Measurements from ENCODE around the gene PDS5B. TPM values are rescaled to one million over a fixed set of nuclear protein-coding genes. Genes with fewer than 3 reads are reported as not detected.

PDS5B gene
- total and polyA plus RNA-seq, 10 of the 15 experiments (the other 5 are each of a cell fraction or from before 2014, with no cell fraction given): 15.4 to 55.3 (median 30.7) TPM

- TF ChIP-seq HSF1 (IDR thresholded peaks at IDR 0.05; ENCODE audit: low read depth, low read length): no peak
- no peak for TF ChIP-seq JUNB (IDR thresholded peaks at IDR 0.05)
- TF ChIP-seq CHD1 (IDR thresholded peaks at IDR 0.05; ENCODE audit: low read depth, low read length): no peak
- TF ChIP-seq RAD21 (IDR thresholded peaks at IDR 0.05; ENCODE audit: insufficient read depth, low read depth, low read length): no peak
- TF ChIP-seq TCF3 (IDR thresholded peaks at IDR 0.05; ENCODE audit: borderline replicate concordance, insufficient read depth, low read depth, low read length): no peak
Observed at GRCh38 chr13:32657309-32657708, 71.1 kb downstream of the PDS5B start (continued).

GRCh38 chr13:32659736-32660135 is 73.5 kb downstream of the PDS5B start:
- no TSS peak for BruUV-seq (replicated peaks)
- CTCF ChIA-PET: interaction anchor here (0.8 to 9.4 kb wide), 6 partner anchors 9 to 79 kb away, joined by 3 to 90 read pairs (median 6); no protein-coding TSS in a partner anchor
- 33% methylated on average over 1 of the region's 1 CpG for WGBS (ENCODE audit: insufficient coverage, insufficient replicate concordance, low lambda C conversion rate, missing lambda C conversion rate)

More at GRCh38 chr13:32659736-32660135, 73.5 kb downstream of the PDS5B start:
- Histone ChIP-seq H2AFZ (ENCODE audit: control insufficient read depth, low read depth, low read length) (no peak overlapping the region), H3K4me2 (ENCODE audit: control insufficient read depth, insufficient read depth) (no peak overlapping the region), H3K27me3 (replicated peaks in 1 of 2; ENCODE audit: control insufficient read depth in 2 of 2, insufficient read depth in 2 of 2, low read length in 1 of 2) (no peaks in the 10 kb centered on the region), H3K9me3 (replicated peaks; ENCODE audit: control insufficient read depth, insufficient read depth, low read length) (peaks cover 4% of the 10 kb centered on the region), H3K27ac (ENCODE audit: control insufficient read depth, insufficient read depth) (no peak overlapping the region), H4K20me1 (ENCODE audit: control insufficient read depth, insufficient read depth) (no peaks in the 10 kb centered on the region), H3K79me2 (ENCODE audit: control insufficient read depth, insufficient read depth, low read length) (peaks cover 21% of the 10 kb centered on the region), H3K9ac (ENCODE audit: control insufficient read depth, insufficient read depth, low read length) (no peak overlapping the region), H3K4me3 (no peak overlapping the region), H3K36me3 (ENCODE audit: control insufficient read depth in 2 of 2, insufficient read depth in 2 of 2, low read length in 1 of 2) (peaks cover 5% of the 10 kb centered on the region in 2 experiments; a peak in 3 of 4 replicates), H3K4me1 (ENCODE audit: control insufficient read depth, insufficient read depth, low read length) (no peaks in the 10 kb centered on the region)
- TF ChIP-seq SPI1 (IDR thresholded peaks at IDR 0.05; ENCODE audit: borderline replicate concordance, insufficient read depth, low read depth, low read length): no peak
- no peak for TF ChIP-seq RELA (IDR thresholded peaks at IDR 0.05; ENCODE audit: borderline replicate concordance, partially characterized antibody)
- TF ChIP-seq CHD2 (IDR thresholded peaks at IDR 0.05; ENCODE audit: borderline replicate concordance, low read depth, low read length): no peak
- TF ChIP-seq YBX1 (IDR thresholded peaks at IDR 0.05): no peak
- no peak for TF ChIP-seq NFYA (IDR thresholded peaks at IDR 0.05; ENCODE audit: borderline replicate concordance, low read depth, low read length)
- TF ChIP-seq ELK1 (IDR thresholded peaks at IDR 0.05; ENCODE audit: low read depth, low read length): no peak
- TF ChIP-seq YY1 (IDR thresholded peaks at IDR 0.05; ENCODE audit: low read depth, low read length): no peak
- no peak for TF ChIP-seq ZBTB4 (CRISPR knock-in tag; IDR thresholded peaks at IDR 0.05)
- TF ChIP-seq ZBED1 (IDR thresholded peaks at IDR 0.05; ENCODE audit: borderline replicate concordance): no peak
- TF ChIP-seq USF2 (IDR thresholded peaks at IDR 0.05; ENCODE audit: borderline replicate concordance, low read depth, low read length): no peak
- TF ChIP-seq RCOR1 (conservative IDR thresholded peaks at IDR 0.05; ENCODE audit: low read depth, low read length): no peak
- ChIA-PET SMC1A (ENCODE audit: uncharacterized antibody, unreplicated experiment) (interaction anchor here (1.1 to 5.3 kb wide), 5 partner anchors 10 to 72 kb away, joined by 3 to 34 read pairs (median 8); no protein-coding TSS in a partner anchor), RAD21 (ENCODE audit: unreplicated experiment) (interaction anchor here (1.0 to 1.5 kb wide), 4 partner anchors 8 to 74 kb away, joined by 3 to 12 read pairs (median 4); partner anchors contain the start of gene PDS5B), POLR2A (no interaction called here)
- FAIRE-seq: no peak
- intact Hi-C loops (cut with micrococcal nuclease; ENCODE audit: unreplicated experiment): no loop called here
- ATAC-seq: no peak
- DNase-seq (ENCODE audit: low read depth, low spot score): no peak
- in situ Hi-C loops (cut with MboI): no loop called here

Data from GM12878 (cell line).